ENCODE data around the gene ISOC1. TPM values are rescaled to one million over a fixed set of nuclear protein-coding genes. Genes with fewer than 3 reads are reported as not detected.

Gene ISOC1
- total and polyA plus RNA-seq, 2 experiments from 2014 or later, result 33.7 to 34.2 TPM

- Mint-ChIP-seq H3K27me3 (ENCODE audit: insufficient read depth, low read depth, poor library complexity) (no peaks in the 10 kb centered on the region), H3K9me3 (no peaks in the 10 kb centered on the region), H3K4me3 (no peak overlapping the region), H3K36me3 (ENCODE audit: low read depth) (no peaks in the 10 kb centered on the region), H3K27ac (no peak overlapping the region), H3K4me1 (no peaks in the 10 kb centered on the region)
- H2AFZ ChIP-seq, result no peak overlapping the region
- no peaks in the 10 kb centered on the region for H3K27me3 ChIP-seq (ENCODE audit: insufficient read depth)
- no peaks in the 10 kb centered on the region for H3K4me1 ChIP-seq (ENCODE audit: insufficient read depth)
- TF ChIP-seq ZNF114 (CRISPR knock-in tag; IDR thresholded peaks at IDR 0.05), result no peak
- no peak for TF ChIP-seq JUNB (IDR thresholded peaks at IDR 0.05; ENCODE audit: unreplicated experiment)
- no peak for TF ChIP-seq CTCF (conservative IDR thresholded peaks at IDR 0.05; ENCODE audit: low read depth in 2 of 2)
- no peak for TF ChIP-seq EZH2 (IDR thresholded peaks at IDR 0.05; ENCODE audit: low read depth, unreplicated experiment)
- TF ChIP-seq CREB1 (CRISPR knock-in tag; IDR thresholded peaks at IDR 0.05; ENCODE audit: low read depth), result no peak
- no peak for TF ChIP-seq POLR2AphosphoS5 (IDR thresholded peaks at IDR 0.05; ENCODE audit: low read depth)
- TF ChIP-seq, protein P1, sequence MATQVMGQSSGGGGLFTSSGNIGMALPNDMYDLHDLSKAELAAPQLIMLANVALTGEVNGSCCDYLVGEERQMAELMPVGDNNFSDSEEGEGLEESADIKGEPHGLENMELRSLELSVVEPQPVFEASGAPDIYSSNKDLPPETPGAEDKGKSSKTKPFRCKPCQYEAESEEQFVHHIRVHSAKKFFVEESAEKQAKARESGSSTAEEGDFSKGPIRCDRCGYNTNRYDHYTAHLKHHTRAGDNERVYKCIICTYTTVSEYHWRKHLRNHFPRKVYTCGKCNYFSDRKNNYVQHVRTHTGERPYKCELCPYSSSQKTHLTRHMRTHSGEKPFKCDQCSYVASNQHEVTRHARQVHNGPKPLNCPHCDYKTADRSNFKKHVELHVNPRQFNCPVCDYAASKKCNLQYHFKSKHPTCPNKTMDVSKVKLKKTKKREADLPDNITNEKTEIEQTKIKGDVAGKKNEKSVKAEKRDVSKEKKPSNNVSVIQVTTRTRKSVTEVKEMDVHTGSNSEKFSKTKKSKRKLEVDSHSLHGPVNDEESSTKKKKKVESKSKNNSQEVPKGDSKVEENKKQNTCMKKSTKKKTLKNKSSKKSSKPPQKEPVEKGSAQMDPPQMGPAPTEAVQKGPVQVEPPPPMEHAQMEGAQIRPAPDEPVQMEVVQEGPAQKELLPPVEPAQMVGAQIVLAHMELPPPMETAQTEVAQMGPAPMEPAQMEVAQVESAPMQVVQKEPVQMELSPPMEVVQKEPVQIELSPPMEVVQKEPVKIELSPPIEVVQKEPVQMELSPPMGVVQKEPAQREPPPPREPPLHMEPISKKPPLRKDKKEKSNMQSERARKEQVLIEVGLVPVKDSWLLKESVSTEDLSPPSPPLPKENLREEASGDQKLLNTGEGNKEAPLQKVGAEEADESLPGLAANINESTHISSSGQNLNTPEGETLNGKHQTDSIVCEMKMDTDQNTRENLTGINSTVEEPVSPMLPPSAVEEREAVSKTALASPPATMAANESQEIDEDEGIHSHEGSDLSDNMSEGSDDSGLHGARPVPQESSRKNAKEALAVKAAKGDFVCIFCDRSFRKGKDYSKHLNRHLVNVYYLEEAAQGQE (IDR thresholded peaks at IDR 0.05; ENCODE audit: unreplicated experiment), result no peak
- no peak for TF ChIP-seq EZH2phosphoT487 (IDR thresholded peaks at IDR 0.05; ENCODE audit: unreplicated experiment)
- TF ChIP-seq, protein P2, sequence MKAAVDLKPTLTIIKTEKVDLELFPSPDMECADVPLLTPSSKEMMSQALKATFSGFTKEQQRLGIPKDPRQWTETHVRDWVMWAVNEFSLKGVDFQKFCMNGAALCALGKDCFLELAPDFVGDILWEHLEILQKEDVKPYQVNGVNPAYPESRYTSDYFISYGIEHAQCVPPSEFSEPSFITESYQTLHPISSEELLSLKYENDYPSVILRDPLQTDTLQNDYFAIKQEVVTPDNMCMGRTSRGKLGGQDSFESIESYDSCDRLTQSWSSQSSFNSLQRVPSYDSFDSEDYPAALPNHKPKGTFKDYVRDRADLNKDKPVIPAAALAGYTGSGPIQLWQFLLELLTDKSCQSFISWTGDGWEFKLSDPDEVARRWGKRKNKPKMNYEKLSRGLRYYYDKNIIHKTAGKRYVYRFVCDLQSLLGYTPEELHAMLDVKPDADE (IDR thresholded peaks at IDR 0.05), result no peak
- TF ChIP-seq, protein P3, sequence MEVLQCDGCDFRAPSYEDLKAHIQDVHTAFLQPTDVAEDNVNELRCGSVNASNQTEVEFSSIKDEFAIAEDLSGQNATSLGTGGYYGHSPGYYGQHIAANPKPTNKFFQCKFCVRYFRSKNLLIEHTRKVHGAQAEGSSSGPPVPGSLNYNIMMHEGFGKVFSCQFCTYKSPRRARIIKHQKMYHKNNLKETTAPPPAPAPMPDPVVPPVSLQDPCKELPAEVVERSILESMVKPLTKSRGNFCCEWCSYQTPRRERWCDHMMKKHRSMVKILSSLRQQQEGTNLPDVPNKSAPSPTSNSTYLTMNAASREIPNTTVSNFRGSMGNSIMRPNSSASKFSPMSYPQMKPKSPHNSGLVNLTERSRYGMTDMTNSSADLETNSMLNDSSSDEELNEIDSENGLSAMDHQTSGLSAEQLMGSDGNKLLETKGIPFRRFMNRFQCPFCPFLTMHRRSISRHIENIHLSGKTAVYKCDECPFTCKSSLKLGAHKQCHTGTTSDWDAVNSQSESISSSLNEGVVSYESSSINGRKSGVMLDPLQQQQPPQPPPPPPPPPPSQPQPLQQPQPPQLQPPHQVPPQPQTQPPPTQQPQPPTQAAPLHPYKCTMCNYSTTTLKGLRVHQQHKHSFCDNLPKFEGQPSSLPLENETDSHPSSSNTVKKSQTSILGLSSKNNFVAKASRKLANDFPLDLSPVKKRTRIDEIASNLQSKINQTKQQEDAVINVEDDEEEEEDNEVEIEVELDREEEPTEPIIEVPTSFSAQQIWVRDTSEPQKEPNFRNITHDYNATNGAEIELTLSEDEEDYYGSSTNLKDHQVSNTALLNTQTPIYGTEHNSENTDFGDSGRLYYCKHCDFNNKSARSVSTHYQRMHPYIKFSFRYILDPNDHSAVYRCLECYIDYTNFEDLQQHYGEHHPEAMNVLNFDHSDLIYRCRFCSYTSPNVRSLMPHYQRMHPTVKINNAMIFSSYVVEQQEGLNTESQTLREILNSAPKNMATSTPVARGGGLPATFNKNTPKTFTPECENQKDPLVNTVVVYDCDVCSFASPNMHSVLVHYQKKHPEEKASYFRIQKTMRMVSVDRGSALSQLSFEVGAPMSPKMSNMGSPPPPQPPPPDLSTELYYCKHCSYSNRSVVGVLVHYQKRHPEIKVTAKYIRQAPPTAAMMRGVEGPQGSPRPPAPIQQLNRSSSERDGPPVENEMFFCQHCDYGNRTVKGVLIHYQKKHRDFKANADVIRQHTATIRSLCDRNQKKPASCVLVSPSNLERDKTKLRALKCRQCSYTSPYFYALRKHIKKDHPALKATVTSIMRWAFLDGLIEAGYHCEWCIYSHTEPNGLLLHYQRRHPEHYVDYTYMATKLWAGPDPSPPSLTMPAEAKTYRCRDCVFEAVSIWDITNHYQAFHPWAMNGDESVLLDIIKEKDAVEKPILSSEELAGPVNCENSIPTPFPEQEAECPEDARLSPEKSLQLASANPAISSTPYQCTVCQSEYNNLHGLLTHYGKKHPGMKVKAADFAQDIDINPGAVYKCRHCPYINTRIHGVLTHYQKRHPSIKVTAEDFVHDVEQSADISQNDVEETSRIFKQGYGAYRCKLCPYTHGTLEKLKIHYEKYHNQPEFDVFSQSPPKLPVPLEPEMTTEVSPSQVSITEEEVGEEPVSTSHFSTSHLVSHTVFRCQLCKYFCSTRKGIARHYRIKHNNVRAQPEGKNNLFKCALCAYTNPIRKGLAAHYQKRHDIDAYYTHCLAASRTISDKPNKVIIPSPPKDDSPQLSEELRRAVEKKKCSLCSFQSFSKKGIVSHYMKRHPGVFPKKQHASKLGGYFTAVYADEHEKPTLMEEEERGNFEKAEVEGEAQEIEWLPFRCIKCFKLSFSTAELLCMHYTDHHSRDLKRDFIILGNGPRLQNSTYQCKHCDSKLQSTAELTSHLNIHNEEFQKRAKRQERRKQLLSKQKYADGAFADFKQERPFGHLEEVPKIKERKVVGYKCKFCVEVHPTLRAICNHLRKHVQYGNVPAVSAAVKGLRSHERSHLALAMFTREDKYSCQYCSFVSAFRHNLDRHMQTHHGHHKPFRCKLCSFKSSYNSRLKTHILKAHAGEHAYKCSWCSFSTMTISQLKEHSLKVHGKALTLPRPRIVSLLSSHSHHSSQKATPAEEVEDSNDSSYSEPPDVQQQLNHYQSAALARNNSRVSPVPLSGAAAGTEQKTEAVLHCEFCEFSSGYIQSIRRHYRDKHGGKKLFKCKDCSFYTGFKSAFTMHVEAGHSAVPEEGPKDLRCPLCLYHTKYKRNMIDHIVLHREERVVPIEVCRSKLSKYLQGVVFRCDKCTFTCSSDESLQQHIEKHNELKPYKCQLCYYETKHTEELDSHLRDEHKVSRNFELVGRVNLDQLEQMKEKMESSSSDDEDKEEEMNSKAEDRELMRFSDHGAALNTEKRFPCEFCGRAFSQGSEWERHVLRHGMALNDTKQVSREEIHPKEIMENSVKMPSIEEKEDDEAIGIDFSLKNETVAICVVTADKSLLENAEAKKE (CRISPR knock-in tag; IDR thresholded peaks at IDR 0.05), result no peak
- no peak for TF ChIP-seq STAT1 (IDR thresholded peaks at IDR 0.05; ENCODE audit: unreplicated experiment)
- no peak for TF ChIP-seq NANOG (IDR thresholded peaks at IDR 0.05; ENCODE audit: borderline replicate concordance)
- TF ChIP-seq ZNF331 (CRISPR knock-in tag; IDR thresholded peaks at IDR 0.05; ENCODE audit: low read depth), result no peak
- no peaks in the 10 kb centered on the region for H3F3A ChIP-seq (replicated peaks; ENCODE audit: low read depth)
- H3K79me2 ChIP-seq (replicated peaks; ENCODE audit: insufficient read depth), result no peaks in the 10 kb centered on the region
- no peak for ATAC-seq
- no peaks in the 10 kb centered on the region for H4K20me1 ChIP-seq (replicated peaks; ENCODE audit: insufficient read depth)
- no peaks in the 10 kb centered on the region for H3K9me2 ChIP-seq (ENCODE audit: insufficient read depth)
- H3K4me2 ChIP-seq, result no peak overlapping the region
- DNase-seq (ENCODE audit: low spot score), result no peak
- H3K27ac ChIP-seq (ENCODE audit: low read depth), result no peak overlapping the region
- no peak overlapping the region for H3K4me3 ChIP-seq
- no peaks in the 10 kb centered on the region for H3K36me3 ChIP-seq (ENCODE audit: insufficient read depth)
These were observed 32.7 kb upstream of the ISOC1 start for GRCh38 chr5:129061849-129062248.

Data from GM23338 (cell line).